Naive thymus-derived CD4-positive, alpha-beta T cell (primary cell): ENCODE results near the gene SLC1A7. TPM values are rescaled to one million over a fixed set of nuclear protein-coding genes. Genes with fewer than 3 reads are reported as not detected.

Experiments used
- ATAC-seq: fragments of 150-1000 bp; cut with Tn5 transposase; 2 replicates; pipeline ENCODE4 v1.10.0; 2021; ENCODE audit warnings: mild to moderate bottlenecking, moderate library complexity
- CTCF ChIA-PET: fragments of 350-600 bp; sonication (Branson Sonifier 250); formaldehyde crosslinking; loops from one replicate; lab custom pipeline; 2021; ENCODE audit warnings: antibody characterized with exemption; lab: Charles Lee
- POLR2A ChIA-PET: fragments of 350-600 bp; sonication (Branson Sonifier 250); formaldehyde crosslinking; loops from one replicate; lab custom pipeline; 2021; ENCODE audit warnings: antibody characterized with exemption, inconsistent platforms; lab: Charles Lee
- DNase-seq, 9 donors: peaks; one replicate each; pipeline versions ENCODE4 v3.0.0 to v3.0.0-alpha.2; 2020 to 2022; ENCODE audit warnings: mixed read lengths in 1 of 9
- H3K27ac ChIP-seq: one replicate; pipeline ENCODE4 v1.7.0; 2013; ENCODE audit warnings: mild to moderate bottlenecking, low read depth, low read length, moderate library complexity
- H3K27me3 ChIP-seq, 2 donors: one replicate each; pipeline ENCODE4 v1.7.0; 2013; ENCODE audit warnings: low read length in 2 of 2, mild to moderate bottlenecking in 2 of 2, moderate library complexity in 2 of 2; ENCODE audit not compliant: control insufficient read depth in 2 of 2, insufficient read depth in 2 of 2
- H3K36me3 ChIP-seq, 3 experiments: 1 replicate in 2 of 3; 2 replicates in 1 of 3; pipeline ENCODE4 v1.7.0; 2013; ENCODE audit warnings: low read length in 3 of 3, mild to moderate bottlenecking in 3 of 3, moderate library complexity in 1 of 3; ENCODE audit not compliant: insufficient read depth in 3 of 3, control insufficient read depth in 2 of 3
- H3K4me1 ChIP-seq, 2 donors: one replicate each; pipeline ENCODE4 v1.7.0; 2013; ENCODE audit warnings: low read length in 2 of 2, mild to moderate bottlenecking in 2 of 2, moderate library complexity in 1 of 2; ENCODE audit not compliant: control insufficient read depth in 2 of 2, insufficient read depth in 2 of 2
- H3K4me3 ChIP-seq: 2 replicates; pipeline ENCODE4 v1.7.0; 2013; ENCODE audit warnings: mild to moderate bottlenecking, low read length
- H3K9me3 ChIP-seq, 3 experiments: 1 replicate in 2 of 3; 2 replicates in 1 of 3; pipeline ENCODE4 v1.7.0; 2013; ENCODE audit warnings: low read length in 3 of 3; ENCODE audit not compliant: control insufficient read depth in 2 of 3
- H3K27ac Mint-ChIP-seq, 9 donors: one replicate each; pipeline ENCODE4 v1.8.0; 2020 to 2022; ENCODE audit warnings: mixed read lengths in 9 of 9, mild to moderate bottlenecking in 8 of 9, moderate library complexity in 5 of 9, inconsistent platforms in 2 of 9
- H3K27me3 Mint-ChIP-seq, 5 donors: one replicate each; pipeline ENCODE4 v1.8.0; 2021 to 2022; ENCODE audit warnings: mixed read lengths in 5 of 5, mild to moderate bottlenecking in 1 of 5
- H3K36me3 Mint-ChIP-seq, 5 donors: one replicate each; pipeline ENCODE4 v1.8.0; 2020 to 2022; ENCODE audit warnings: mixed read lengths in 5 of 5, mild to moderate bottlenecking in 3 of 5, inconsistent platforms in 1 of 5
- H3K4me1 Mint-ChIP-seq, 7 donors: one replicate each; pipeline ENCODE4 v1.8.0; 2020 to 2022; ENCODE audit warnings: mixed read lengths in 7 of 7, mild to moderate bottlenecking in 3 of 7, inconsistent platforms in 1 of 7
- H3K4me3 Mint-ChIP-seq, 10 donors: one replicate each; pipeline ENCODE4 v1.8.0; 2020 to 2022; ENCODE audit warnings: mild to moderate bottlenecking in 10 of 10, mixed read lengths in 10 of 10, moderate library complexity in 6 of 10, inconsistent platforms in 2 of 10
- H3K9me3 Mint-ChIP-seq, 11 donors: one replicate each; pipeline ENCODE4 v1.8.0; 2020 to 2022; ENCODE audit warnings: mixed read lengths in 11 of 11, mild to moderate bottlenecking in 4 of 11, inconsistent platforms in 1 of 11, moderate library complexity in 1 of 11
- intact Hi-C, 2 donors: fragments of 100-400 bp; cut with micrococcal nuclease; formaldehyde crosslinking; loops; one replicate each; pipeline ENCODE4 v1.15.1; 2023
- polyA plus RNA-seq, 2 donors: library from polyadenylated mRNA; unstranded; fragments of 300-500 nt; fragmentation: Illumina TruSeq; gene quantifications; one replicate each; pipeline ENCODE4 v1.2.3, GENCODE V29; 2021
- total RNA-seq, 6 experiments: library from RNA in 5 of 6; stranded (reverse) in 5 of 6; gene quantifications; 1 replicate in 5 of 6; 2 replicates in 1 of 6; pipeline ENCODE4 v1.2.3 and lab custom pipeline; 2021 to 2026

The SLC1A7 gene
- total and polyA plus RNA-seq, 7 experiments from 2014 or later = 0.16 to 1.8 TPM; not detected in 5

DNA sequence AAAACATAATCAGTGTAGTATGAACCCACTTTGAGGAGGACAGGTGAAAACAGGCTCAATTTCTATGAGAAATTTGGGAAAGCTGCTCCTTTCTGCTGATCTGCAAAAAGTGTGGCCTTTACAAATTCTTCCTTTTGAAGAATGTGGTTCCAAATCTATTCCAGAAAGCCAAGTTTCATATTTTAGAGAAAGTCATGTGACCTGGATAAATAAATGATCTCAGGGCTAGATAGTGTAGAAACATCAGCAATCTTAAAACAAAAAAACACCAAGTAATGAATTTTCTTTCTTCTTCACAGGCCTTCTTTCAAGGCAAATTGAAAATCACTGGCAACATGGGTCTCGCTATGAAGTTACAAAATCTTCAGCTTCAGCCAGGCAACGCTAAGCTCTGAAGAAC is 92.1 kb downstream of the SLC1A7 start:
- peaks cover 8 to 67% (median 40%) of the 10 kb centered on the region in 5 donors for H3K36me3 Mint-ChIP-seq

DNA sequence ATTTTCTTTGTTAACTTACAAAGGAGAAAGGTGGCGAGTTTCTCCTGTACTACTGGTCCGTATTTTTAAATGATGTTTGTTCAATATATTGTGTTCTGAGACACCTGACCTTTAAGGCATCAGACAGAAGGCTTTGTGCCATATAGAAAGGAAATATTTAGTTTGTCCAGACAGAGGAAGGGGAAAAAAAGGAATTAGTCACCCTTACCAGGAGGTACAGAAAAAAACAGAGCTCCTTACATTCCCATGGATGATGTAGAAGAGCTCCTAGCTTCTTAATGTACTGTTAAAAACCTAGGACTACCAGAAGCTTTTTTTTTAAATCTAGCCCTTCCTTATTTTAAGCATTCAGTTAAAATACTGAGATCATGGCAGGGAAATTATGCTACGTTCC is 92.9 kb downstream of the SLC1A7 start:
- Mint-ChIP-seq H3K4me1 (peaks cover 0 to 12% (median 3%) of the 10 kb centered on the region in 7 donors), H3K36me3 (peaks cover 8 to 68% (median 37%) of the 10 kb centered on the region in 5 donors), H3K4me3 (no peak overlapping the region), H3K27me3 (no peaks in the 10 kb centered on the region), H3K9me3 (no peaks in the 10 kb centered on the region), H3K27ac (no peak overlapping the region)
- ATAC-seq = no peak
- intact Hi-C loops = no loop called here
- no peaks in the 10 kb centered on the region for H3K9me3 ChIP-seq
- H3K4me1 ChIP-seq = no peaks in the 10 kb centered on the region
- ChIA-PET CTCF (no interaction called here), POLR2A (no interaction called here)
- no peaks in the 10 kb centered on the region for H3K27me3 ChIP-seq
- H3K4me3 ChIP-seq = no peak overlapping the region
- no peak for DNase-seq
- H3K27ac ChIP-seq = no peak overlapping the region
- peaks cover 6 to 50% (median 12%) of the 10 kb centered on the region in 3 experiments for H3K36me3 ChIP-seq

More for the DNA sequence above, 92.1 kb downstream of the SLC1A7 start:
- H3K27ac Mint-ChIP-seq = no peak overlapping the region
- H3K9me3 Mint-ChIP-seq = no peaks in the 10 kb centered on the region
- no peak overlapping the region for H3K4me3 Mint-ChIP-seq
- Histone ChIP-seq H3K9me3 (no peaks in the 10 kb centered on the region), H3K4me1 (no peaks in the 10 kb centered on the region), H3K4me3 (no peak overlapping the region), H3K27me3 (no peaks in the 10 kb centered on the region), H3K36me3 (peaks cover 6 to 50% (median 12%) of the 10 kb centered on the region in 3 experiments), H3K27ac (no peak overlapping the region)
- ATAC-seq (no peak), DNase-seq (no peak)
- H3K4me1 Mint-ChIP-seq = peaks cover 0 to 12% (median 3%) of the 10 kb centered on the region in 7 donors
- no peaks in the 10 kb centered on the region for H3K27me3 Mint-ChIP-seq
- ChIA-PET POLR2A (no interaction called here), CTCF (no interaction called here)
- intact Hi-C loops = no loop called here

DNA sequence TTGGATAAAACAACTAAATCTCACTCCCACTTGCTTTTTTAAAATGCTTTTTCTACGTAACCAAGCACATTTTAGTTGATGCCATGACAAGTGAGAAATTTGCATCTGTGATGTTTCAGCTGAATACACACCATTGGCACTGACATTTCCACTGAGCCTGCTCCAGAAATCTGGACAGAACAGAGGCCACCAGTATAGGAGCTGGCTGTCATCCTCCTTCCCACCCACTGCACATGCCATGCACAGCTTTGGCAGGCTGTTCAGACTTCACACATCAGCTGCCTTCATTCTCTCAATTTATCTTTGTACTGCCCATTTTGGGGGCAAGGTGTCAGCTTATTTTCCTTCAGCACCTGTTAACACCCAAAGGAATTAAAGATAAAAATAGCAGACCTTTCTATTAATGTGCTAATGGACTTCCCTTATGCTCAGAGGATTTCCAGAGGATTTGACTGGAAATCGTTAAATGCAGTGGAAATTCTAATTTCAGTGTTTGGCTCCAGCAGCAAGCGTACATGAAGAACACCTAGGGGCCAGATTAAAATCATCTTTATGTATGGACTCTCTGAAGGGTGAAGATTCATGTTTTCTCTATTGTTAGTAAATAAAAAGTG is 93.4 kb downstream of the SLC1A7 start:
- no peak overlapping the region for H3K27ac ChIP-seq
- intact Hi-C loops = no loop called here
- POLR2A ChIA-PET = interaction anchor here (0.6 kb wide), 1 partner anchor 1030 kb away, joined by 3 read pairs; no protein-coding TSS in a partner anchor

DNA sequence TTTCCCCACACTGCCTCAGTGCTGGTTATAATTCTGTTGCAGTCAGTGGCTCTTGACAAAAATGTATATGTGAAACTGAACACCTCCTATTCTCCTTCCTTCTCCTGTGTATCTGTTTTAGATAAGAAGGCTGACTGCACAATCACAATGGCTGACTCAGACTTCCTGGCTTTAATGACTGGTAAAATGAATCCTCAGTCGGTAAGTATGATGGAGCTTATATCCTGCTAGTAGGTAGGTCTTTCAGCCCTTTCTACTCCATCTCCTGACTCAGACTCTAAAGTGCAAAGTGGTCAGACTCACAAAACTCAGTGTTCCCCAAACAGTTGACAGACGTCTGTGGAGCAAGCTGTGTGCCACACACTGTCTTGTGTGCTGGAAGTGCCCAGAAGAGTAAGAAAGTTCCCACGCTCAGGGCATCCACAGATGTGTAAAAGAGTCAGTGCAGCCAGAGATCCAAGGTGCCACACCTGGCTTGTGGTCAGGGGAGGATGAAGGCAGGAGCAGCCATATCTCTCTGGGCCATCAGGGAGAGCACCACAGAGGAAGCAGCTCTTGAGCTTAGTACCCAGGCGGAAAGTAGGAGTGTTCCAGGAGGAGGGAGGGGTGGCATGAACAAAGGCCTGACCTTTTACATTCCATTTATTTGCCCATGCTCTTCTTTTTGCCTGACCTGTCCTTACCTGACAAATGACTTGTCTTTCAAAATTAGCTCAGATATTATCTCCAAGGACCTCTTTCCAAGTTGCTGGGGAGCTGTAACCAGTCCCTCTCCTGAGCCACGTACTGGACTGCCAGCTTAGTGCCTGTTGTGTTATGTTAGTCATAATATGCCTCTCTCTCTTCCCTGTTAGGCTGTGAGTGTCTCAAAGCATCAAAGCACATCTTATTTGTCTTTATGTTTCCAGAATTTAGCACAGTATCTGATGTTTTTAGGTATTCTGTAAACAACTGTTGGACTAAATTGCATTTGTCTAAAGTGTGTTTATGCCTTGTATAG is 94.4 kb downstream of the SLC1A7 start:
- Mint-ChIP-seq H3K4me1 (peaks cover 0 to 12% (median 3%) of the 10 kb centered on the region in 7 donors), H3K4me3 (no peak overlapping the region), H3K27ac (peak overlapping the region in 5 of 9 donors; percentile 6 to 51 (median 17)), H3K9me3 (no peaks in the 10 kb centered on the region), H3K36me3 (peaks cover 4 to 55% (median 23%) of the 10 kb centered on the region in 5 donors), H3K27me3 (no peaks in the 10 kb centered on the region)
- ATAC-seq = no peak
- no peak overlapping the region for H3K27ac ChIP-seq
- H3K4me3 ChIP-seq = no peak overlapping the region
- intact Hi-C loops = no loop called here
- peaks cover 6 to 42% (median 12%) of the 10 kb centered on the region in 3 experiments for H3K36me3 ChIP-seq
- ChIA-PET POLR2A (interaction anchor here (0.6 kb wide), 1 partner anchor 1029 kb away, joined by 3 read pairs; no protein-coding TSS in a partner anchor), CTCF (no interaction called here)
- DNase-seq = no peak
- no peaks in the 10 kb centered on the region for H3K27me3 ChIP-seq
- no peaks in the 10 kb centered on the region for H3K4me1 ChIP-seq
- H3K9me3 ChIP-seq = no peaks in the 10 kb centered on the region

More for the DNA sequence above, 93.4 kb downstream of the SLC1A7 start:
- no peak for ATAC-seq
- H3K9me3 Mint-ChIP-seq = no peaks in the 10 kb centered on the region
- H3K4me3 Mint-ChIP-seq = no peak overlapping the region
- peaks cover 0 to 12% (median 3%) of the 10 kb centered on the region in 7 donors for H3K4me1 Mint-ChIP-seq
- no peak for DNase-seq
- CTCF ChIA-PET = no interaction called here
- H3K27me3 Mint-ChIP-seq = no peaks in the 10 kb centered on the region
- Histone ChIP-seq H3K27me3 (no peaks in the 10 kb centered on the region), H3K36me3 (peaks cover 6 to 50% (median 12%) of the 10 kb centered on the region in 3 experiments), H3K4me1 (no peaks in the 10 kb centered on the region), H3K9me3 (no peaks in the 10 kb centered on the region), H3K4me3 (no peak overlapping the region)
- H3K36me3 Mint-ChIP-seq = peaks cover 7 to 65% (median 33%) of the 10 kb centered on the region in 5 donors
- no peak overlapping the region for H3K27ac Mint-ChIP-seq

DNA sequence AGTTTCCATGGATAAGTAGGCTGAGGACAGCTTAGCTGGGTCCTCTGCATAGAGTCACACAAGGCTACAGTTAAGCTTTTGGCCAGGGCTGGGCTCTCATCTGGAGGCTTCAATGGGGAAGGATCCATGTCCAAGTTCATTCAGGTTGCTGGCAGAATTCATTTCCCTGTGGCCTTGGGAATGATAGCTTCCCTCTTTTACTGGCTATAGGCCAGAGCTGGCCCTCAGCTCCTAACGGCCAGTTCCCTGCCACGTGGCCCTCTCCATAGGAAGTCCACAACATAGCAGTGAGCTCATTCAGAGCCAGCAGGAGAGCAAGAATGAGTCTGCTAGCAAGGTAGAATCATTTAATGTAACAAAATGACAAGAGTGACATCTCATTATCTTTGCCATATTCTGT is 95.5 kb downstream of the SLC1A7 start:
- Histone ChIP-seq H3K27ac (no peak overlapping the region), H3K27me3 (no peaks in the 10 kb centered on the region), H3K4me3 (no peak overlapping the region), H3K36me3 (peaks cover 6 to 40% (median 12%) of the 10 kb centered on the region in 3 experiments), H3K4me1 (no peaks in the 10 kb centered on the region), H3K9me3 (no peaks in the 10 kb centered on the region)
- H3K36me3 Mint-ChIP-seq = peaks cover 0 to 50% (median 13%) of the 10 kb centered on the region in 5 donors
- ATAC-seq (no peak), DNase-seq (no peak)
- H3K9me3 Mint-ChIP-seq = no peaks in the 10 kb centered on the region
- POLR2A ChIA-PET = no interaction called here
- intact Hi-C loops = no loop called here
- CTCF ChIA-PET = no interaction called here
- peaks cover 0 to 15% (median 3%) of the 10 kb centered on the region in 7 donors for H3K4me1 Mint-ChIP-seq
- H3K27me3 Mint-ChIP-seq = no peaks in the 10 kb centered on the region
- no peak overlapping the region for H3K4me3 Mint-ChIP-seq
- no peak overlapping the region for H3K27ac Mint-ChIP-seq

DNA sequence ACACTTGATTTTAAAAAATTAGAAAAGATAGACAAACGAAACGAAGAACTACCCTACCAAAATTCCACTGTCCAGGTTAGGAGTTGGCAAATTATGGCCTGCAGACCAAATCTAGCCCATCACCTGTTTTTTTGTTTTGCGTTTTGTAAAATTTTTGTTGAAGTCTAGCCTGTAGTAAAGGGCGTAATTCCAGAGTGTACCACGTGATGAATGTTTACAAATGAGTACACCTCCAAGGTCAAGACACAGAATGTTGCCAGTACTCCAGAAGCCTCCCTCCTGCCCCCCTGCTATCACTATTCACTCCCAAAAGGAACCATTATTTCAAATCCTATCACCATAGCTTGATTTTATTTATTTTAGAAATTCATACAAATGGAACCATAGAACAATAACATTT is 97.5 kb downstream of the SLC1A7 start:
- no peak overlapping the region for H3K4me3 ChIP-seq
- intact Hi-C loops = no loop called here
- no peak overlapping the region for H3K27ac ChIP-seq
- ChIA-PET POLR2A (interaction anchor here (0.7 kb wide), 1 partner anchor 112 kb away, joined by 3 read pairs; no protein-coding TSS in a partner anchor), CTCF (no interaction called here)
- DNase-seq = no peak
- no peaks in the 10 kb centered on the region for H3K4me1 ChIP-seq
- no peaks in the 10 kb centered on the region for H3K9me3 ChIP-seq
- Mint-ChIP-seq H3K27me3 (no peaks in the 10 kb centered on the region), H3K9me3 (no peaks in the 10 kb centered on the region), H3K4me3 (no peak overlapping the region), H3K4me1 (peaks cover 0 to 17% (median 5%) of the 10 kb centered on the region in 7 donors), H3K27ac (no peak overlapping the region), H3K36me3 (peaks cover 12 to 55% (median 20%) of the 10 kb centered on the region in 5 donors)
- no peaks in the 10 kb centered on the region for H3K27me3 ChIP-seq
- no peak for ATAC-seq
- H3K36me3 ChIP-seq = peaks cover 6 to 34% (median 14%) of the 10 kb centered on the region in 3 experiments
